ENCODE measurements around the gene SMOC2. TPM values are rescaled to one million over a fixed set of nuclear protein-coding genes. Genes with fewer than 3 reads are reported as not detected.

The SMOC2 gene
- total RNA-seq, 1 donor from 2014 or later = not detected

- peaks cover 6% of the 10 kb centered on the region for H3K27me3 Mint-ChIP-seq (ENCODE audit: unreplicated experiment)
- no peak overlapping the region for H3K27ac Mint-ChIP-seq (ENCODE audit: unreplicated experiment)
- no peak for DNase-seq (ENCODE audit: low spot score)
- H3K36me3 Mint-ChIP-seq (ENCODE audit: low read depth, unreplicated experiment) = no peaks in the 10 kb centered on the region
- H3K9me3 Mint-ChIP-seq (ENCODE audit: unreplicated experiment) = no peaks in the 10 kb centered on the region
- TF ChIP-seq, protein P1, sequence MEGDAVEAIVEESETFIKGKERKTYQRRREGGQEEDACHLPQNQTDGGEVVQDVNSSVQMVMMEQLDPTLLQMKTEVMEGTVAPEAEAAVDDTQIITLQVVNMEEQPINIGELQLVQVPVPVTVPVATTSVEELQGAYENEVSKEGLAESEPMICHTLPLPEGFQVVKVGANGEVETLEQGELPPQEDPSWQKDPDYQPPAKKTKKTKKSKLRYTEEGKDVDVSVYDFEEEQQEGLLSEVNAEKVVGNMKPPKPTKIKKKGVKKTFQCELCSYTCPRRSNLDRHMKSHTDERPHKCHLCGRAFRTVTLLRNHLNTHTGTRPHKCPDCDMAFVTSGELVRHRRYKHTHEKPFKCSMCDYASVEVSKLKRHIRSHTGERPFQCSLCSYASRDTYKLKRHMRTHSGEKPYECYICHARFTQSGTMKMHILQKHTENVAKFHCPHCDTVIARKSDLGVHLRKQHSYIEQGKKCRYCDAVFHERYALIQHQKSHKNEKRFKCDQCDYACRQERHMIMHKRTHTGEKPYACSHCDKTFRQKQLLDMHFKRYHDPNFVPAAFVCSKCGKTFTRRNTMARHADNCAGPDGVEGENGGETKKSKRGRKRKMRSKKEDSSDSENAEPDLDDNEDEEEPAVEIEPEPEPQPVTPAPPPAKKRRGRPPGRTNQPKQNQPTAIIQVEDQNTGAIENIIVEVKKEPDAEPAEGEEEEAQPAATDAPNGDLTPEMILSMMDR (IDR thresholded peaks at IDR 0.05; ENCODE audit: unreplicated experiment) = no peak
- peaks cover 6% of the 10 kb centered on the region for H3K4me1 Mint-ChIP-seq (ENCODE audit: unreplicated experiment)
- no peak overlapping the region for H3K4me3 Mint-ChIP-seq (ENCODE audit: unreplicated experiment)
Observed at GRCh38 chr6:168533414-168533813, 92.4 kb downstream of the SMOC2 start.

GRCh38 chr6:168534265-168534664 is 93.3 kb downstream of the SMOC2 start:
- no peaks in the 10 kb centered on the region for H3K9me3 Mint-ChIP-seq (ENCODE audit: unreplicated experiment)
- TF ChIP-seq, protein P1 (IDR thresholded peaks at IDR 0.05; ENCODE audit: unreplicated experiment) = no peak
- no peak for DNase-seq (ENCODE audit: low spot score)
- H3K4me1 Mint-ChIP-seq (ENCODE audit: unreplicated experiment) = peaks cover 6% of the 10 kb centered on the region
- H3K4me3 Mint-ChIP-seq (ENCODE audit: unreplicated experiment) = no peak overlapping the region
- no peak overlapping the region for H3K27ac Mint-ChIP-seq (ENCODE audit: unreplicated experiment)
- no peaks in the 10 kb centered on the region for H3K36me3 Mint-ChIP-seq (ENCODE audit: low read depth, unreplicated experiment)
- H3K27me3 Mint-ChIP-seq (ENCODE audit: unreplicated experiment) = peaks cover 6% of the 10 kb centered on the region

- Mint-ChIP-seq H3K9me3 (ENCODE audit: unreplicated experiment) (no peaks in the 10 kb centered on the region), H3K4me1 (ENCODE audit: unreplicated experiment) (peaks cover 7% of the 10 kb centered on the region), H3K4me3 (ENCODE audit: unreplicated experiment) (no peak overlapping the region), H3K36me3 (ENCODE audit: low read depth, unreplicated experiment) (no peaks in the 10 kb centered on the region), H3K27ac (ENCODE audit: unreplicated experiment) (no peak overlapping the region), H3K27me3 (ENCODE audit: unreplicated experiment) (peaks cover 7% of the 10 kb centered on the region)
- TF ChIP-seq, protein P1 (IDR thresholded peaks at IDR 0.05; ENCODE audit: unreplicated experiment) = no peak
- DNase-seq (ENCODE audit: low spot score) = no peak
Observed at GRCh38 chr6:168535711-168536110, 94.7 kb downstream of the SMOC2 start.

GRCh38 chr6:168536196-168536595 is 95.2 kb downstream of the SMOC2 start:
- no peaks in the 10 kb centered on the region for H3K9me3 Mint-ChIP-seq (ENCODE audit: unreplicated experiment)
- DNase-seq (ENCODE audit: low spot score) = no peak
- peaks cover 11% of the 10 kb centered on the region for H3K4me1 Mint-ChIP-seq (ENCODE audit: unreplicated experiment)
- no peak overlapping the region for H3K27ac Mint-ChIP-seq (ENCODE audit: unreplicated experiment)
- TF ChIP-seq, protein P1 (IDR thresholded peaks at IDR 0.05; ENCODE audit: unreplicated experiment) = no peak
- H3K36me3 Mint-ChIP-seq (ENCODE audit: low read depth, unreplicated experiment) = no peaks in the 10 kb centered on the region
- H3K27me3 Mint-ChIP-seq (ENCODE audit: unreplicated experiment) = peaks cover 6% of the 10 kb centered on the region
- no peak overlapping the region for H3K4me3 Mint-ChIP-seq (ENCODE audit: unreplicated experiment)

- TF ChIP-seq, protein P1 (IDR thresholded peaks at IDR 0.05; ENCODE audit: unreplicated experiment) = no peak
- H3K36me3 Mint-ChIP-seq (ENCODE audit: low read depth, unreplicated experiment) = no peaks in the 10 kb centered on the region
- H3K9me3 Mint-ChIP-seq (ENCODE audit: unreplicated experiment) = no peaks in the 10 kb centered on the region
- no peak overlapping the region for H3K27ac Mint-ChIP-seq (ENCODE audit: unreplicated experiment)
- H3K4me3 Mint-ChIP-seq (ENCODE audit: unreplicated experiment) = no peak overlapping the region
- peaks cover 11% of the 10 kb centered on the region for H3K4me1 Mint-ChIP-seq (ENCODE audit: unreplicated experiment)
- peaks cover 6% of the 10 kb centered on the region for H3K27me3 Mint-ChIP-seq (ENCODE audit: unreplicated experiment)
- DNase-seq (ENCODE audit: low spot score) = no peak
Observed at GRCh38 chr6:168536665-168537539, 95.9 kb downstream of the SMOC2 start.
